NCI-H146 treated with DMSO at 0.1 percent for 48 hours (cell line): ENCODE measurements around the gene IKZF4.
"Not testable (repeated sequence)": the region's sequence is repeated elsewhere in the genome, so short reads cannot be mapped to it uniquely, and the experiment has no call there.

Experiments used
- DNase-seq: peaks from one replicate; lab custom pipeline; 2025; ENCODE audit not compliant: unreplicated experiment; lab: John Stamatoyannopoulos, UW

Gene IKZF4

DNA sequence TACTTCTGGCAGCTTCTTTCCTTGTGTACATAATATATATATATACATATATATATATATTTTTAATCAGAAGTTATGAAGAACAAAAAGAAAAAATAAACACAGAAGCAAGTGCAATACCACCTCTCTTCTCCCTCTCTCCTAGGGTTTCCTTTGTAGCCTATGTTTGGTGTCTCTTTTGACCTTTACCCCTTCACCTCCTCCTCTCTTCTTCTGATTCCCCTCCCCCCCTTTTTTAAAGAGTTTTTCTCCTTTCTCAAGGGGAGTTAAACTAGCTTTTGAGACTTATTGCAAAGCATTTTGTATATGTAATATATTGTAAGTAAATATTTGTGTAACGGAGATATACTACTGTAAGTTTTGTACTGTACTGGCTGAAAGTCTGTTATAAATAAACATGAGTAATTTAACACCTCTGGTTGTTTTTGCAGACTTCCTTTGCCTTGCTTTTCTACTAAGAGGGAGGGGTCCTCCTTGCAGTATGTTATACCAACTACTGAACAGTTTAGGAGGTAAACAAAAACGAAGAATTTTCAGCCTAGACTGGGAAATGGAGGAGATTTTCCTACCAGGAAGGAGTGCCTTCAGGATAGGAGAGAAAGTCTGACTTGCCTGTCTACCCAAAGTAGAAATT, 17.3 kb downstream of the IKZF4 start:
- DNase-seq, result no peak

DNA sequence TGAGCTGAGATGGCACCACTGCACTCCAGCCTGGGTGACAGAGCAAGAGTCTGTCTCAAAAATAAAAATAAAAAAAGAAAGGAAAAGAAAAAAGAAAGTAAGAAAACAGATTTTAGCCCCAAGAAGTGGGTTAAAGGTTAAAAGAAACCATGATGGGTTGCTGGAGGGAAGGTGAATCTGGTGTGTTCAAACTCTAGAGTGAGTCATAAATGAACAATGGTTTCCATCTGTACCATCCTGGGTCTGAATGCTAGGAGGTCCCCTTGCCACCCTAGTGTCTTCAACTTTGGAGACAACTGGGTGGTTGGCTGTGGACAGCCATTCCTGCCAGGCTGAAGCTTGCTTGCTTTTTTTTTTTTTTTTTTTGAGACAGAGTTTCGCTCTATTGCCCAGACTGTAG, 19.3 kb downstream of the IKZF4 start:
- DNase-seq, result no peak

DNA sequence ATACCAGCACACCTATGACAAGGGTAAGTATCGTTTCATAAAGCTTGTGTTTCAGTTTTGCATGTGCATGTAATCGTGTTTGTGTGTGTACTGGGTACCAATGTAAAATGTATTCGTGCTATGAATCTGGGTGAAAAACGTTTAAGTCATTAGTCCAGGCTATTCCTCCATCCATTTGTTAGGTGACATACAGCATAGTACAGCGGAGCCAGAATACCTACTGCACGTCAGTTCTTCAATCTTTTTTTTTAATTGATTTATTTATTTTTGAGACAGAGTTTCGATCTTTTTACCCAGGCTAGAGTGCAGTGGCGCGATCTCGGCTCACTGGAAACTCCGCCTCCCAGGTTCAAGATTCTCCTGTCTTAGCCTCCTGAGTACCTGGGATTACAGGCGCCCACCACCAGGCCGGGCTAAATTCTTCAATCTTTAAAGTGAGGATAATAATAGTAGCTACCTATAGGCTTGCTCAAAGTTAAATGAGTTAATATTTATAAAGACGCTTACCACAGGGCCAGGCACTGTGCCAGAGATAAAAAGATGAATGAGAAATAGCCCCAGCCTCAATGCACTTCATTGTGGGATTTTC, 20.2 kb downstream of the IKZF4 start:
- no peak for DNase-seq

DNA sequence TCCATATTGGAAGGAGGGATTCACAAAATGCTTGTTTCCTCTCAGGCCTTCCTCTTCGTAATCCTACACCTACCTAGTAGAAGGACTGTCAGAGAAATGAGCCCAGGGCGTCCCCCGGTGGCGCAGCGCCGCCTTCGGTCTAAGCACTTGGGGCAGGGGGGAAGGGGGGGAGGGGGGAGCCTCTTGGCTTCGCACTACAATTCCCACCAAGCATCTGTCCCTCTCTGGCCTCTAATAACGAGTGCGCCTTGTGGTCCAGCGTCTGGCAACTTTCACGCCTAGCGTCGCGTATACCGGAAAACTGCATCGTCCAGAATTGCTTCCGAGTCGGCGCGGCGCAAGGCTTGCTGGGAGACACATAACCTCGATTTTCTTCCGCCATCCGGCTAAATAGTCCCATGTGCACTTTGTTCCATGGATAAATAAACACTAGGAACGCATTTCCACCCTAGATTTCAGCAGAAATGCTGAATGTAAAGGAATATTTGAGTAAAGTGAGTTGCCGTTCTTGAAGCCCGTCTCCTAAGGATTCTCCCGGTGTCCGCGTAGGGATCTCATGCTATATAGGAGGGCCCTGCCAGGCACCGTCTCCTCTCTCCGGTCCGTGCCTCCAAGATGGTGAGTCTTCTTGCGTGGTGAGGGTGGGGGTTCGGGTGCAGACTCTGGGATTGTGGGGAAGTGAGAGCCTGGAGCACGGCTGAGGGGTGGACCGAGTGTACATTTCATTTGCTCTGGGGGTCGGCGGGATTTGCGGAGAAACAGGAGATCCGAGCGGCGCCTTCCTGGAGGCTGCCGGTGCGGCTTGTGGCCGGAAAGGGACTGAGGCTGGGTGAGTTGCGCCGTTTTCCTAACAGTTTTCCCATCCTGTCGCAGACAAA, 20.9 kb downstream of the IKZF4 start, which contains the start of gene RPS26:
TSS of gene RPS26 (plus strand) at position 367 of the 878 bp plus-strand sequence. CDS start at position 616, 249 bp downstream.
- DNase-seq, result peak; percentile 99

DNA sequence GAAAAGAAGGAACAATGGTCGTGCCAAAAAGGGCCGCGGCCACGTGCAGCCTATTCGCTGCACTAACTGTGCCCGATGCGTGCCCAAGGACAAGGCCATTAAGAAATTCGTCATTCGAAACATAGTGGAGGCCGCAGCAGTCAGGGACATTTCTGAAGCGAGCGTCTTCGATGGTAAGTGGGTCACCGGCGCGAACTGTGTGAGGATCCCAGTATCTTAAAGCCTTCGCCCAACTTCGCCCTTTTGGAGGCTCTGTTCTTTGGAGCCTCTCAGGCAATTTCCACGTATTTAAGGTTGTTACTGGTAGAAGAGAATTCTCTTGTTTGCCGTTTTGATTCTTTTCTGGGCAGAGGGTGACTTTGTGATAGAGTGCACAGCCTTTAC, 21.6 kb downstream of the IKZF4 start:
- DNase-seq, result not testable (repeated sequence)

DNA sequence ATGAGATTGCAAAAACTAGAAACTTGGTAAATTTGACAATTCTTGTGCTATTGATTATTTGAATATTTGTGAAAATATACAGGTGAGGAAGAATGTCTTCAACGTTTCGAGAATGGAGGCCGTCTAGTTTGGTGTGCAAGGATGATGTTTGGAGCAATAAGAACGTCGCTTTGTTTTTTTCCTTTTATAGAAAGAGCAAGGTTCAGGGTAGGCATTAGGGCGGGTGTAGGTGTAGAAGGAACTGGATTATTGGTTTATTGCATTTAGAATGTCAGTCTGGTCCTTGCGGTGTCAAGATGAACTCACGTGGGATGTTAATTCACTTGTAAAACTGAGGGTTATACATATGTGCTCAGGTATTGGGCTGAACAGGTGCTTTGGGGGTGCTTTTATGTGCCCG, 22.0 kb downstream of the IKZF4 start:
- no peak for DNase-seq

DNA sequence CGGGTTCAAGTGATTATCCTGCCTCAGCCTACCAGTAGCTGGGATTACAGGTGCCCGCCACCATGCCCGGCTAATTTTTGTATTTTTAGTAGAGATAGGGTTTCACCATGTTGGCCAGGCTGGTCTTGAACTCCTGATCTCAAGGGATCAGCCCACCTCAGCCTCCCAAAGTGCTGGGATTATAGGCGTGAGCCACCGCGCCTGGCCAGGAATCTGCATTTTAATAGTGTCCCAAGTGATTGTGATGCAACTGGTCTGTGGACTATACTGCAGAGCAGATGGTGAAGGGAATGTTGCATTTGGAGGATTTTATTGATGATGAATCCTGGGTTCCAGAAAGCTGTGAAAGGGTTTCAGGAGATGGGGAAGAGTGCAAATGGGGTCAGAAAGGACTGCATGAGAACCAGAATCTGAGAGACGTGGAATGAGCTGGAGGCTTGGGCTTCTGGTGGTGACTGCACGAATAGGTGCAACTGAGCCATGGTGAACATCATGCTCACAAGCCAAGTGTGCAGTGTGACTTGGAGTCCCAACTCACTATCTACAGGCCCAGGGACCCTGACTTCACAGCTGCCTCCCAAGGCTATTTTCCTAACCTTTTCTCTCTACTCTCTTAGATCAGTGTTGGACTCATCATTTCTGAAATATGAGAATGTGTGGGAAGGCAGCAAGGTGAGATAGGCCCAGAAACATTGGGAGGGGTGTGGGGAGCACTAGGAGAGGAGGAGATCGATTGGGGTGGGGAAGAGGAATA, 25.4 kb downstream of the IKZF4 start:
- no peak for DNase-seq

DNA sequence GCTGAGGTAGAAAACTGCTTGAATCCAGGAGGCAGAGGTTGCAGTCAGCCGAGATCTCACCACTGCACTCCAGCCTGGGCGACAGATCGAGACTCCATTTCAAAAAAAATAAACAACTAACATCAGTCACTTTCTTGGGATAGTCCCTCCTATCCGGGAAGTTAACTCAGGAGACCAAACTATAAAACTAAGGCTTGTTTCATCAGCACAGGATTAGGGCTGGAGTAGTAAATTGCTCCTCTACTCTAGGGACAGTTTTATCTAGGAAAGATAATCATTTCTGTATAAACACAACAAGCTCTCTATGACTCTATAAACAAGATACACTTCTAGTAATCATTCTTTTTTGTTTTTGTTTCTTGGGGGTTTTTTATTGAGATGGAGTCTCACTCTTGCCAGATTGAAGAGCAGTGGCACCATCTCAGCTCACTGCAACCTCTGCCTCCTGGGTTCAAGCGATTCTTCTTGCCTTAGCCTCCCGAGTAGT, 32.6 kb downstream of the IKZF4 start:
- DNase-seq, result no peak

DNA sequence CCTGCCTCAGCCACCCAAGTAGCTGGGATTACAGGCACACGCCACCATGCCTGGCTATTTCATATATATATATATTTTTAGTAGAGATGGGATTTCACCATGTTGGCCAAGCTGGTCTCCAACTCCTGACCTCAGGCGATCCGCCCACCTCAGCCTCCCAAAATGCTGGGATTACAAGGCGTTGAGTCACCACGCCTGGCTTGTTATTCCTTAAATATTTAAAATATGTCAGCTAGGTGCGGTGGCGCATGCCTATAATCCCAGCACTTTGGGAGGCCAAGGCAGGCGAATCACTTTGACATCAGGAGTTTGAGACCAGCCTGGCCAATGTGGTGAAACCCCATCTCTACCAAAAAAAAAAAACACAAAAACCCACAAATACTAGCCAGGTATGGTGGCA, 39.1 kb downstream of the IKZF4 start:
- not testable (repeated sequence) for DNase-seq

DNA sequence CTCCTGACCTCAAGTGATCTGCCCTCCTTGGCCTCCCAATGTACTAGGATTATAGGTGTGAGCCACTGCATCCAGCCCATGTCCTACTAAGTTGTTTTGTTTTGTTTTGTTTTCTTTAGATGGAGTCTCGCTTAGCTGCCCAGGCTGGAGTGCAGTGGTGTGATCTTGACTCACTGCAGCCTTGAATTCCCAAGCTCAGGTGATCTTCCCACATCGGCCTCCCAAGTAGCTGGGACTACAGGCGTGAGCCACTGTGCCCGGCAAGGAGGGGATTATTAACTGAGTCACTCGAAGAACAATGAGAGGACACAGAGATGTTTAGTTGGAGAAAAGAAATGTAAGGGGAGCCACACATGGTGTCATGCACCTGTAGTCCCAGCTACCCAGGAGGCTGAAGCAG, 41.1 kb downstream of the IKZF4 start:
- DNase-seq, result no peak

DNA sequence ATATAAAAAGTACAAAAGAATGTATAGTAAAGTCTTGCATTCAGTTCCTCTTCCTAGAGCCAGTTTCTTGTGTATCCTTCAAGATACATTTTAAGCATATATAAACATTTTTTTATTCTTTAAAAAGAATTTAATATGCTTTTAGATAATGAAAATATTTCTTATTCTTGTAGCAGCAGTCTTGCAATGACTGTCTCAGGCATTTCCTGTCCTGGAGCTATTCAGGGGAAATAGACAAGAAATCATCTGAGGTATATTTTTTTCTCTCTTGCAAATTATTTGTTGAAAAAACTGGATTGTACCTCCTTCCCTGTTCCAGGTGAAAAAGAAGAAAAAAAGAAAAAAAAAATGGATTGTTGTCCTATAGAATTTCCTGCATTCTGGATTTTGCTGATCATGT, 42.2 kb downstream of the IKZF4 start:
- no peak for DNase-seq

DNA sequence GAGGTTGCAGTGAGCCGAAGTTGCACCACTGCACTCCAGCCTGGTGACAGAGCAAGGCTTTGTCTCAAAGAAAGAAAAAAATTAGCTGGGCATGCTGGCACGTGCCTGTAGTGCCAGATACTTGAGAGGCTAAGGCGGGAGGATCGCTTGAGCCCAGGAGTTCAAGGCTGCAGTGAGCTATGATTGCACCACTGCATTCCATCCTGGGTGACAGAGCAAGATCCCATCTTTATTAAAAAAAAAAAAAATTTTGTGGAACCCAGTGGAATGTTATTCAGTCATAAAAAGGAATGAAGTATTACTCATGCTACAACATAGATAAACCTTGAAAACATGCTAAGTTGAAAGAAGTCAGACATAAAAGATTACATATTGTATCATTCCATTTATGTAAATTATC, 50.8 kb downstream of the IKZF4 start:
- no peak for DNase-seq

DNA sequence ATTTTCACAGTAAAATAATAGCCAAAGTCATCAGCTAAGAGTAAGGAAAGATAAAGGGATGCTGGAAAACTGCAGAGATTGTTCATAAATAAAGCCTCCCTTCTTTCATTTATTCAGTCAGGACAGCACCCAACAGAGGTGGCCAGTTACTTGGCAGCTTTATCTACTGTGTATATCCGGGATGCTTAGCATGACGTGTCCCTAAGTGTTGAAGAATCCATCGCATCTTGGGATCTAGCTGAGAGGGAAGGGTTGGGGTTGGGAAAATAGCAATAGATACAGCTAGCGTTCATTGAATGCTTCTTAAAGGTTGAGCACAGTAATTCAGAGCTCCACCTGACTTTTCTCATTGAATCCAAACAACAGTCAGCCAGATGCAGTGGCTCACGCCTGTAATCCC, 53.6 kb downstream of the IKZF4 start:
- no peak for DNase-seq

DNA sequence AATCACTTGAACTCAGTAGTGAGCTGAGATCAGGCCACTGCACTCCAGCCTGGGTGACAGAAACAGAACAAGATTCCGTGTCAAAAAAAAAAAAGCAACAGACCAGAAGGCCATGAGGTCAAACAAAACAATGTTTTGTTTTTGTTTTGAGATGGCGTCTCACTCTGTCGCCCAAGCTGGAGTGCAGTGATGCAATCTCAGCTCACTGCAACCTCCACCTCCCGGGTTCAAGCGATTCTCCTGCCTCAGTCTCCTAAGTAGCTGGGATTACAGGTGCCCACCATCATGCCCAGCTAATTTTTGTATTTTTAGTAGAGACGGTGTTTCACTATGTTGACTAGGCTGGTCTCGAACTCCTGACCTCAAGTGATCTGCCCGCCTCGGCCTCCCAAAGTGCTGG, 57.1 kb downstream of the IKZF4 start:
- DNase-seq, result not testable (repeated sequence)

DNA sequence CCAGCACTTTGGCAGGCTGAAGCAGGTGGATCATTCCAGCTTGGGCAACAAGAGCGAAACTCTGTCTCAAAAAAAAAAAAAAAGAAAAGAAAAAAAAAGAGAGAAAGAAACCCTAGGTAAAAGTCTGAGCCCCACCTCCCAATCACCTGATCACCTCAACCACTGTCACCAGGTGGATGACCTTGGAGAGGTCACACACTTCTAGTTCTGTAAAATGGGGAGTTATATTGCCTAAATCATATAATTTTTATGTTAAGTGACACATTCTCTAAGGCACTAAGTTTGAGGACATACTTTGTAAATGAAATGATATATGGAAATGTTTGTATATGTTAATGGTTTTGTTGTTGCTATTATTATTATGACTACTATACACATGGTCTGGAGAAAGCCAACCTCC, 57.6 kb downstream of the IKZF4 start:
- no peak for DNase-seq

DNA sequence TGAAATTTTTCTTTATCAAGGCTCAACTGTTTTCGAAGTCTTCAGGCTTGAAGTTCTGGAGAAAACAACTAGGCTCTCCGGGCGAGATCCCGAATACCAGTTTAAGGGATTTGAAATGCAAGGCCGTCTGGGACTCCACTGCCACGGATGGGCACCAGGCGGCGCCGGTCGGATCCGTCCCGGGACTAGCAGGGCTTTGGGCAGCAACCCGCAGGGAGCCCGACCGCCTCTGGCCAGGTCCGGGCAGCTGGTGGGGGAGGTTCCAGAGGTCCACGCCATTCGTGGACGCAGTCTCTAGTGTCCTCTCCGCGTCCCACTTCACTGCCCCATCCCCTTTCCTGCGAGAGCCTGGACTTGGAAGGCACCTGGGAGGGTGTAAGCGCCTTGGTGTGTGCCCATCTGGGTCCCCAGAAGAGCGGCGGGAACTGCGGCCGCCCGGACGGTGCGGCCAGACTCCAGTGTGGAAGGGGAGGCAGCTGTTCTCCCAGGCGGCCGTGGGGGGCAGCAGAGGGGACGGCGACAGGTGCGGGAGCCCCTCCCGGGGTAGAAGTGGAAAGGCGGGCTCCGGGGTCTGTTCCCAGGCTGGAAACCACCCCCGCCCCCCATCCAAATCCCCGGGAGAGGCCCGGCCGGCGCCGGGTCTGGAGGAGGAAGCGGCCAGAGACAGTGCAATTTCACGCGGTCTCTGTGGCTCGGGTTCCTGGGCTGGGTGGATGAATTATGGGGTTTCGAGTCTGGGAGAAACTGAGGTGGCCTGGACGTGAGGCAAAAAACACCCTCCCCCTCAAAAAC, 58.3 kb downstream of the IKZF4 start:
- peak; percentile 66 for DNase-seq

DNA sequence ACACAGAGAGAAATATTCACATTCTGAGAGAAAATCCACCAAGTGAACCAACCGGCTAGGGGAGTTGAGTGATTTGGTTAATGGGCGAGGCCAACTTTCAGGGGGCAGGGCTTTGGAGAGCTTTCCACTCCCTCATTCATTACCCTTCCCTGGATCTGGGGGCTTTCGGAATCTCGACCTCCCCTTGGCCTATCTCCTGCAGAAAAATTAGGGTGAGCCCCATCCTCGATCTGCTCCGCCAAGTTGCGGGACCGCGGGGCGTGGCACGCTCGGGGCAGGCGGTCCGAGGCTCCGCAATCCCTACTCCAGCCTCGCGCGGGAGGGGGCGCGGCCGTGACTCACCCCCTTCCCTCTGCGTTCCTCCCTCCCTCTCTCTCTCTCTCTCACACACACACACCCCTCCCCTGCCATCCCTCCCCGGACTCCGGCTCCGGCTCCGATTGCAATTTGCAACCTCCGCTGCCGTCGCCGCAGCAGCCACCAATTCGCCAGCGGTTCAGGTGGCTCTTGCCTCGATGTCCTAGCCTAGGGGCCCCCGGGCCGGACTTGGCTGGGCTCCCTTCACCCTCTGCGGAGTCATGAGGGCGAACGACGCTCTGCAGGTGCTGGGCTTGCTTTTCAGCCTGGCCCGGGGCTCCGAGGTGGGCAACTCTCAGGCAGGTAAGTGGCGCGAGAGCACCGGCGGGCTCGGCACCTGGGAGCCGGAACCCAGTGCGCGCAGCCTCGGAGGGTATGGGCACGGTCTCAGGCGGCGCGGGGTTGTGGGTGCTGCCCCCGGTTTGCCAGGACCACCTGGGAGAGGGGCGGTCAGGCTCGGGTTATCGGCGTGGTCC, 59.1 kb downstream of the IKZF4 start, which contains the start of gene ERBB3:
TSS of gene ERBB3 (plus strand) at position 443 of the 833 bp plus-strand sequence. CDS start at position 579, 136 bp downstream.
- peak; percentile 65 for DNase-seq

DNA sequence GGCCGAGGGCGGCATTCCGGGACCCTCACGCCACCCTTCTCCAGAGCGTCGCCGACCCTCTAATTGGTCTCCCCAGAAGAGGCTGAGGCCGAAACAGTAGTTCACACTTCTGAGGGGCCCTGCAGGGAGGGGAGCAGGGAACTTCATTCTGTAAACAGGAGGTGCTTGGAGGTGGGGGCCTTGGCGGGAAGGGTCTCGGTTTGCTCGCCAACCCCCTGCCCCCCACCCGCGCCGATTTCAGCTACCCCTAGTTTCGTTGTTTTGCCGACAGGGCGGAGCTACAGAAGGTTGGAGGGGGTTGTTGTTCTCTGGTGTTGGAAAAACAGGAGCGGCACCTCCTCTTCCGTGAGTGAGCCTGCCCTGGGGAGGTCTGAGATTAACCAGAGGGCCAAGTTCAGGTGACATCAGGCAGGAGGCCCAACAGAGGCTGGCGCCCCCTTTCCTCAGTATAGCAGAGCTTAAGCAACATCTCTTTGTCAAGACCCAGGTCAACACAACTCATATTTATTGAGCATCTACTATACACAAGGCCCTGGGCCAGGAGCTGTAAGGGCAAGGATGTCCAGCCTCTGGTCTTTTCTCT, 59.8 kb downstream of the IKZF4 start:
- DNase-seq, result no peak
